GM23338 (cell line): ENCODE measurements around the gene BRCA1.

Source experiments
- REST ChIP-seq: IDR thresholded peaks from one replicate; pipeline ENCODE4 v1.6.1; 2018; ENCODE audit warnings: antibody characterized with exemption; ENCODE audit not compliant: unreplicated experiment
- TF ChIP-seq, protein P1 (sequence below), 2 experiments: fragments of 200-600 bp in 1 of 2; sonication (generic) in 1 of 2; conservative IDR thresholded peaks; 2 replicates each; pipeline versions ENCODE4 v1.5.1 to v1.6.1; 2016 to 2017; ENCODE audit warnings: antibody characterized with exemption in 2 of 2, low read depth in 2 of 2, mild to moderate bottlenecking in 2 of 2, moderate library complexity in 1 of 2

- TF ChIP-seq, protein P1, sequence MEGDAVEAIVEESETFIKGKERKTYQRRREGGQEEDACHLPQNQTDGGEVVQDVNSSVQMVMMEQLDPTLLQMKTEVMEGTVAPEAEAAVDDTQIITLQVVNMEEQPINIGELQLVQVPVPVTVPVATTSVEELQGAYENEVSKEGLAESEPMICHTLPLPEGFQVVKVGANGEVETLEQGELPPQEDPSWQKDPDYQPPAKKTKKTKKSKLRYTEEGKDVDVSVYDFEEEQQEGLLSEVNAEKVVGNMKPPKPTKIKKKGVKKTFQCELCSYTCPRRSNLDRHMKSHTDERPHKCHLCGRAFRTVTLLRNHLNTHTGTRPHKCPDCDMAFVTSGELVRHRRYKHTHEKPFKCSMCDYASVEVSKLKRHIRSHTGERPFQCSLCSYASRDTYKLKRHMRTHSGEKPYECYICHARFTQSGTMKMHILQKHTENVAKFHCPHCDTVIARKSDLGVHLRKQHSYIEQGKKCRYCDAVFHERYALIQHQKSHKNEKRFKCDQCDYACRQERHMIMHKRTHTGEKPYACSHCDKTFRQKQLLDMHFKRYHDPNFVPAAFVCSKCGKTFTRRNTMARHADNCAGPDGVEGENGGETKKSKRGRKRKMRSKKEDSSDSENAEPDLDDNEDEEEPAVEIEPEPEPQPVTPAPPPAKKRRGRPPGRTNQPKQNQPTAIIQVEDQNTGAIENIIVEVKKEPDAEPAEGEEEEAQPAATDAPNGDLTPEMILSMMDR (conservative IDR thresholded peaks at IDR 0.05; ENCODE audit: low read depth in 2 of 2) = no peak
- no peak for TF ChIP-seq REST
These were observed 127.7 kb downstream of the BRCA1 start for GRCh38 chr17:42997390-42997983.
